GM20000 (cell line): ENCODE data around the gene TSBP1.
"Not testable (repeated sequence)": the region's sequence is repeated elsewhere in the genome, so short reads cannot be mapped to it uniquely, and the experiment has no call there.

Experiments
- DNase-seq: peaks from one replicate; pipeline ENCODE4 v3.0.0; 2012; ENCODE audit warnings: low spot score
- CTCF ChIP-seq: IDR thresholded peaks from 2 replicates; pipeline ENCODE4 v1.5.1; 2012; ENCODE audit warnings: mild to moderate bottlenecking, control low read depth; ENCODE audit errors: extremely low read depth, missing control alignments

Gene TSBP1

DNA sequence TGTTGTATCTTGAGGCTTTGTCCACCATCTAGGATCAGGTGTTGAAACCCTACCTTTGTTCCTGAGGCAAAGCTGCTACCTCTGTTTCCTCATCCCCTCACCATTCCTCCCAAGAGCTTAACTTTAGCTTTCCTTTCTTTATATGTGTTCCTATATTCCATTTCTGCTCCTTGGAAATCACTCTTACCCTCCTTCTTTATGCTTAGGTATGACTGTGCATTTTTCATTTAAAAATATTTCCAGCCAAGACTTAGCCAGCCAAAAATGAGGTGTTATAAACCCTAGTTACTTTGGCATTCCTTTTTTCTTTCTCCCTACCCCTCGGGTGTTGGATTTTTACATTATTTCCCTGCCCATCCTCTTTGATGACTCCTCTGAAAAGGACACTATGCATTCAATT, 57.7 kb downstream of the TSBP1 start:
- no peak for TF ChIP-seq CTCF
- no peak for DNase-seq

- no peak for DNase-seq
Observed at GRCh38 chr6:32298632-32299336, 72.9 kb downstream of the TSBP1 start.

DNA sequence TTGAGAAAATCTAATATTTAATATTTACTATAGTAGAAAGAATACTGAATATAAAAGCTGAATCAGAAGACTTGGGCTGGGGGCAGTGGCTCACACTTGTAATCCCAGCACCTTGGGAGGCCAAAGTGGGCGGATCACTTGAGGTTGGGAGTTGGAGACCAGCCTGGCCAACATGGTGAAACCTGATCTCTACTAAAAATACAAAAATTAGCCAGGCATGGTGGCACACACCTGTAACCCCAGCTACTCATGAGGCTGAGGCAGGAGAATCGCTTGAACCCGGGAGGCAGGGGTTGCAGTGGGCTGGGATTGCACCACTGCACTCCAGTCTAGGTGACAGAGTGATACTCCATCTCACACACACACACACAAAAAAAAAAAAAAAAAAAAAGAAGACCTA, 76.7 kb downstream of the TSBP1 start:
- DNase-seq = not testable (repeated sequence)

More at GRCh38 chr6:32298632-32299336, 72.9 kb downstream of the TSBP1 start:
- no peak for TF ChIP-seq CTCF

- TF ChIP-seq CTCF = no peak
Observed at GRCh38 chr6:32294566-32294965, 77.1 kb downstream of the TSBP1 start.

GRCh38 chr6:32293695-32294094, 78.0 kb downstream of the TSBP1 start:
- no peak for DNase-seq
- no peak for TF ChIP-seq CTCF

More at GRCh38 chr6:32294566-32294965, 77.1 kb downstream of the TSBP1 start:
- no peak for DNase-seq

DNA sequence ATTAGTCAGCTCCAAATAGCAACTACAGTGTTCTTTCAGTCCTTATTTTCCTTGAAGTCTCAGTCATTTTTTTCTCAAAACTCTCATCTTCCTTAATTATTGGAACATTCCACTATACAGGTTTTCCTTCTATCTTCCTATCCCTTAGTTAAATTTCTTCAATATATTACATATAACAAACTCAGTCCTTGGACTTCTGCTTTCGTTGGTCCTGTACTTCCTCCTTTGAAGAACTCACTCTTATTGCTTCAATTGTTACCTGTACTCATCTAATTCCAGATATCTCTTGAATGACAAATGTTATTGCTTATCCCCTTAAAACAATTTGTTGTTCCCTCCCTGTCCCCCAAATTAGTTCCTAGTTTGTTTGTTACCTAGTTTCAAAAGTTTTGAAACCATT, 80.2 kb downstream of the TSBP1 start:
- no peak for DNase-seq
- TF ChIP-seq CTCF = no peak

DNA sequence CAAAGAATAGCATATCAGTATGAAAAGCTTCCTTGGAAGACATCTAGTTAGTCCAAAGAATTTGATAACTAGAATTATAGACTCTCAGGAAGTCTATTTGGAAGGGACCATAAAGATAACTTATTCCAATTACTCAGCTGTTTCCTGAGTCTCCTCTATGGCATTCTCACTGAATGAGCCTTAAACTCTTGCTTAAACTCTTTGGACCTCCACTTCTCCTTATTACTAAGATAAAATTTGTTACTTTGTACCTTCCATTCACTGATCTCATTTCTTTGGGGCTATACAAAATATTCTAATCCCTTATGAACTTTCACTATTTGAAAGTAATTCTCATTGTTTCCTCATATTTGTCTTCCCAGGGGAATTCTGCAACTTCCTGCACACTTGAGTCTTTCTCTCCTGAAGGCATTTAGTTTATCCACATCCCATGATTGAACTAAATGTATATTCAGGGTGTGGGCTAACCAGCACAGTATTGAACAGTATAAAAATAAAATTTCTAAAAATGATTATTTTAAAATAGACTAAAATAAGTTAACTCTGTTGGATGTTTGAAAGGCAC, 80.7 kb downstream of the TSBP1 start:
- no peak for DNase-seq

More for the DNA sequence above, 80.7 kb downstream of the TSBP1 start:
- TF ChIP-seq CTCF = no peak
